Measurements from ENCODE around the gene OSBP2. TPM values are rescaled to one million over a fixed set of nuclear protein-coding genes. Genes with fewer than 3 reads are reported as not detected.

The OSBP2 gene
- total RNA-seq, 1 donor from 2014 or later, result 2.1 TPM

DNA sequence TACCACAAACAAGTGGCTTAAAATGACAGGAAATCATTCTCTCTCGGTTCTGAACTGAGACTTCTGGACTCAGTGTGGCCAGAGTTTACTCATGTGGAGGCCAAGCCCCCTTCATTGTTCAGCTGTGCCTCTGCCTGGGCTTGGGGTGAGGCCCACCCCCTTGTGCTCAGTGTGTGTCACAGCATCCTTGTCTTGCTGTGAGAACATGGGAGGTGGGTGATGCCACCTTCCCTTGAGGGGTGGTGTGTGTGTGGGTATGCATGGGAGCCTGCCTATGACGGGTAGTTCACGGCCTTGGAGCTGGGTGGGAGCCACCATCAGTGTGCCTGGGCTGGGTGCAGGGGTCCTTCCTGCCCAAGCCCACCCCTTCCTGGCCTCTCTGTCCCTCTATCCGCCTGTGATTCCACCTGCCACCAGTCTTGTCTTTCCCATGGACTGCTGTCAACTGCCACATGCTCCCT lies 172.2 kb downstream of the OSBP2 start:
- no peak for DNase-seq (ENCODE audit: low spot score)
- intact Hi-C loops (cut with micrococcal nuclease), result no loop called here
- no peaks in the 10 kb centered on the region for H3K27me3 Mint-ChIP-seq (ENCODE audit: low read depth)
- no peaks in the 10 kb centered on the region for H3K9me3 Mint-ChIP-seq
- H3K4me3 Mint-ChIP-seq (ENCODE audit: low read depth), result no peak overlapping the region
- H3K27ac Mint-ChIP-seq, result no peak overlapping the region
- H3K36me3 Mint-ChIP-seq (ENCODE audit: low read depth), result no peaks in the 10 kb centered on the region
- peaks cover 2% of the 10 kb centered on the region for H3K4me1 Mint-ChIP-seq (ENCODE audit: low read depth)

DNA sequence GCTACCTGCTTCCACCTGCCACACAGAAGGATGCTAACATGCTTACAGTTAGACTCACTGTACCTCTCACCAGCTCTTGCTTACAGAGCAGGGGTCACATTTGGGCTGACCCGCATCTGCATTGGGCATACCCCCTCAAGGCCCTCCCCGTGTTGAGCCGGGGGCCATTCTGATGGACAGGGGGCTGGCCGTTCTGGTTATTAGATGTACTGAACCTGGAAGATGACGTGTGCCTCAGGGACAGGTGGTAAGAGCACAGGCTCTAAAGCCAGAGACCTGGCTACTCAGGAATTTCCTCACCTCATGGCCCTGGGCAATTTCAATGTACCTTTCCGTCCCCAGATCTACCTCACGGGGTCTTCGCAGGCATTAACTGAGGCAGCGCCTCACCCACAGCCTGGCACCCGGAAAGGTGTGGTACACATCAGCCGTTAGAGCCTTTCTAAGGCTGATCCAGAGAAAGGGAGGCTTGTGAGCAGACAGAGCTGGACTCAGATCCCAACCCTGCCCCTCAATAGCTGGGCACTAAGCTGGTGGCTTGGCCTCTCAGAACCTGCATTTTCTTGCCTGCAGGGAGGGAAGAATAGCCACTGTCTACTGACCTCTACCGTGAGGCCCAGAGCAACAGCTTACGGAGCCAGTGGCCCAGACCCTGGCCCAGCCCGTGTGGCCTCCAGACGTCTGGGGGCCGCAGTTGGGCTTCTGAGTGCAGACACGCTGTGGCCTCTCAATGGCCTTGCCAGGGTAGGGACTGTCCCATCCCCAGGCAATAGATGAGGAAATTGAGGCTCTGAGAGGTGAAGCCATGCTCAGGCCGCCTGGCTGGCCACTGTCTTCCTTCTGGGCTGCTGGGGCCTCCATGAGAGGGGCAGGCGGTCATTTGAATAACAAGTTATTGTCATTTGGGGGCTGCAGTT lies 173.3 kb downstream of the OSBP2 start:
- H3K4me1 Mint-ChIP-seq (ENCODE audit: low read depth), result peaks cover 2% of the 10 kb centered on the region
- no peak for DNase-seq (ENCODE audit: low spot score)
- H3K27me3 Mint-ChIP-seq (ENCODE audit: low read depth), result no peaks in the 10 kb centered on the region
- H3K9me3 Mint-ChIP-seq, result no peaks in the 10 kb centered on the region
- intact Hi-C loops (cut with micrococcal nuclease), result no loop called here
- no peak overlapping the region for H3K27ac Mint-ChIP-seq
- H3K4me3 Mint-ChIP-seq (ENCODE audit: low read depth), result no peak overlapping the region
- no peaks in the 10 kb centered on the region for H3K36me3 Mint-ChIP-seq (ENCODE audit: low read depth)

DNA sequence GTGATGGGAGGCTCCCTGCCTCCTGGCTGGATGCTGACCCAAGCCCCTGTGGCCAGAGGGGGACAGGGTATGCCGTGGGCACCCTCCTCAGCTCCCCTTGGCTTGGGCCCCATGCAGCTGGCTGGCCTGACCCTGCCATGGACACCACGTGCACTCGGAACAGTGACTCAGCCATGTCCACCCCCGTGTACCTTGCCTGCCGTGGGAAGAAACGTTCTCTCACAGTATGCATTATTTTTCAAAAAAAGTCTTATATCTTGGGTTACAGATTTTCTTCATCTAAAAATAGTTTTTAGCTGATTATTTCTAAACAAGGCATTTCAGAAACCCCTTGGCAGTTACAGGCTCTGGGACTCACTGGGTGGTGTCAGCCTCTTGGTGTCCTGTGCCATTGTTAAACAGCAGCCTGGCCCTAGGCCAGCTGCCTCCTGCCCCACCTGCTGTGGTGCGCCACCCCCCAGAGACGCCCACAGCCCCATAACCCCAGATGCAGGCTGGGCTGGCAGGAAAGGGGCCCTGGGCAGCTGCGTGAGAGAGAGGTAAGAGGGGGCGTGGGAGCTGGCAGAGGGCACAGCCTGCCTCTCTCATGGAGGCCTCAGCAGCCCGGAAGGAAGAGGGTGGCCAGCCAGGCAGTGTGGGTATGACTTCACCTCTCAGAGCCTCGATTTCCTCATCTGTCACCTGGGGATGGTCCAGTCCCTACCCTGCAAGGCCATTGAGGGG lies 174.2 kb downstream of the OSBP2 start:
- Mint-ChIP-seq H3K27me3 (ENCODE audit: low read depth) (no peaks in the 10 kb centered on the region), H3K4me3 (ENCODE audit: low read depth) (no peak overlapping the region), H3K4me1 (ENCODE audit: low read depth) (peaks cover 2% of the 10 kb centered on the region), H3K27ac (no peak overlapping the region), H3K36me3 (ENCODE audit: low read depth) (no peaks in the 10 kb centered on the region), H3K9me3 (no peaks in the 10 kb centered on the region)
- no peak for DNase-seq (ENCODE audit: low spot score)
- intact Hi-C loops (cut with micrococcal nuclease), result no loop called here

DNA sequence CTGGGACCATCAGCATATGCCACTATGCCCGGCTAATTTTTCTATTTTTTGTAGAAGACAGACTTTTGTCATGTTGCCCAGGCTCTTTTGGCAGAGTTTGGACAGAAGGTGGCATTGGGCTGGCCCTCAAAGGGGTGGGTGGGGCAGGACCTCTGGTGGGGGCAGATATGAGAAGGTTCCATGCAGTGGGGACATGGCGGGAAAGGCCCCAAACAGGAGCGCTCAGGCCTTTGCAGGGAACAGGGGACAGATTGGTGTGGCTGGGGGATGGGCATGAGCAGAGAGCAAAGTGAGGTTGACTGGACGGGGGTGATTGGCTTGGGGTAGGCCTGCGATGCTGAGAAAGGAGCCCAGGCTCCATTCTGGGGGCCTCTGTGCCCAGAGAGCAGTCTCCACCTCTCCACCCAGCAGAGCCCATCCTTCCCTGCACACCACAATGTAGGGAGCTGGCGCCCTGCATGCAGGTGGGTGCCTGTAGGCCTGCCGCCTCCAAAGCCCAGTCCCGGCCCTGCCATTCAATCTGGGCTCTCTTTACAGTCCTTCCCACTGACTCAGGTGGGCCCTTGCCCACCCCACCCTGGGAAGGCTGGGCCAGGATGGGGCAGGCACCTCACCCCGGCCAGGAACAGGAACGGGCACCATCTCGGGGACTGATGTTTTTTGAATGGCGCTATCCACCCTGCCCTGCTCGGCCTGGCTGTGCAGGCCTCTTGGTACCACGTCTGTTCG lies 175.2 kb downstream of the OSBP2 start:
- Mint-ChIP-seq H3K9me3 (no peaks in the 10 kb centered on the region), H3K36me3 (ENCODE audit: low read depth) (no peaks in the 10 kb centered on the region), H3K27ac (no peak overlapping the region), H3K4me3 (ENCODE audit: low read depth) (no peak overlapping the region), H3K4me1 (ENCODE audit: low read depth) (peaks cover 2% of the 10 kb centered on the region), H3K27me3 (ENCODE audit: low read depth) (no peaks in the 10 kb centered on the region)
- DNase-seq (ENCODE audit: low spot score), result no peak
- intact Hi-C loops (cut with micrococcal nuclease), result no loop called here

DNA sequence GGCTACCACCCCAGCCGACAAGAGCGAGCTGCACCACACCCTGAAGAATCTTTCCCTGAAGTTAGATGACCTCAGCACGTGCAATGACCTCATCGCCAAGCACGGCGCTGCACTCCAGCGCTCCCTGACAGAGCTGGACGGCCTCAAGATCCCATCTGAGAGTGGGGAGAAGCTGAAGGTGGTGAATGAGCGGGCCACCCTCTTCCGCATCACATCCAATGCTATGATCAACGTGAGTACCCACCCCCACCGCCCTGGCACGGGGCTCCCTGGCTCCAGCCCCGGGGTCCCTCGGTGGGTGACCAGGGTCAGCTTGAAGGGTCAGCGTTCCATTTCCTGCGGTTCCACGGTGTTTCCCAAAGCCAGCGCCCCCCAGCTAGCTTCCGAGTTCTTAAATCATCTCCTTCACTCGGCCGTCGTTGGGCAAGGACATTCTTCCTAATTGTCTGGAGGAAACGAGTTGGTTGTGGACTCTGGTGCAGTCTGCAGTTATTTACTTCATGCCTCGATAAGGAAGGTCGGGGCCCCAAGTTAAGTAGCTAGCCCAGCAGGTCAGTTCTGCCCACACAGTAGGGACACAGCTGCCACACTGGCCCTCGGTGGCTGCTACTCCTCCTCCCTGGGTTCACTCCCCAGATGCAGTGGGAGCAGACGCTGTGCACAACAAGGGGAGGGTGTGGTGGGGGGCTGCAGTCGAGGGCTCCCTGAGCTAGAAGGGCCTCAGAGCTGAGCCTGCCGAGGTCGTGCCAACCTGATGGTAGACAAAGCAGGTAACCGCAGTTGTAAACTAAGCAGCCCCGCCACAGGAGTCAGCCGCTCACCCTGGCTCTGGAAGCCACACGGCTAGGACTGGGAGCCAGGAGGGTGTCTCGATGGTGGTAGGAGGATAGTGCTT lies 176.0 kb downstream of the OSBP2 start:
- Mint-ChIP-seq H3K4me3 (ENCODE audit: low read depth) (no peak overlapping the region), H3K4me1 (ENCODE audit: low read depth) (peaks cover 2% of the 10 kb centered on the region), H3K36me3 (ENCODE audit: low read depth) (no peaks in the 10 kb centered on the region), H3K27me3 (ENCODE audit: low read depth) (no peaks in the 10 kb centered on the region), H3K27ac (no peak overlapping the region), H3K9me3 (no peaks in the 10 kb centered on the region)
- DNase-seq (ENCODE audit: low spot score), result no peak
- intact Hi-C loops (cut with micrococcal nuclease), result no loop called here

DNA sequence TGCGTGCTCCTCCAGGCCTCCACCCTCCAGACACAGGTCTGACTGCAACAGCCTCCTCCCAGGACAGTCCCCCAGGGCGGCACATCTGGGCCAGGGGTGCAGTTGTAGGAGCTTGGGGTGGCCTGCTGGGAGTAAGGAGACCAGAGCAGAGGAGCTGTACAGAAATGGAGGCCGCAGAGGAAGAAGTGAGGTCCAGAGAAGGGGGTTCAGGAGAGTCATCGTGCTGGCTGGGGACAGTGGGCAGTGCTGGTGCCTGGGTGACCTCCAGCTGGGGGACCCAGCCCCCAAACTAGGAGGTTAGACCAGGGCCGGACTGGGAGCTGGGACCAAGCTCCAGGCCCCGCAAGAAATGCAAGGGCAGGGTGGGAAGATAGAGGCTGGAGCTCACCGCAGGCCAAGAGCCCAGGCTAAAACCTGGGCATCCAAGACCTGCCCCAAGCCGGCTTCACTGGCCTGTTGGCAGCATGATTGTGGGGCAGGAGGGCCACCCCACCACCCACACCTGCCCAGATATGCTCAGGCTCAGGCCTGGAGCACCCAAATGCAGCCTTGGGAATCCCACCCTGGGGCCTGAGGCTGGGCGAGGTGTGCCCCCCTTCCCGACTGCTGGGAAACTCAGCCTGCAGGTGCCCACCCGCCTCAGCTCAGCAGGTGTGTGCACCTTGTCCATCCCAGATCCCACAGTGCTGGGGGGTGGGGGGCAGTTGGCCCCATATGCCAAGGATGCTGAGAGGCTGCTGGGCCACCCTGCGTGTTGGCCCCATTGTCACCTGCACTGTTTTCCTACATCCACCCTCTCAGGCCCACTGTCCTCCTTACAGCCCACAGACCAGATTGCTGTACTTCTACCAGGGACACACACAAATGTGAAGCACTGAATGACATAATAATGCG lies 177.0 kb downstream of the OSBP2 start:
- Mint-ChIP-seq H3K36me3 (ENCODE audit: low read depth) (no peaks in the 10 kb centered on the region), H3K9me3 (no peaks in the 10 kb centered on the region), H3K4me3 (ENCODE audit: low read depth) (no peak overlapping the region), H3K27ac (no peak overlapping the region), H3K4me1 (ENCODE audit: low read depth) (peaks cover 2% of the 10 kb centered on the region), H3K27me3 (ENCODE audit: low read depth) (no peaks in the 10 kb centered on the region)
- intact Hi-C loops (cut with micrococcal nuclease), result no loop called here
- DNase-seq (ENCODE audit: low spot score), result no peak

DNA sequence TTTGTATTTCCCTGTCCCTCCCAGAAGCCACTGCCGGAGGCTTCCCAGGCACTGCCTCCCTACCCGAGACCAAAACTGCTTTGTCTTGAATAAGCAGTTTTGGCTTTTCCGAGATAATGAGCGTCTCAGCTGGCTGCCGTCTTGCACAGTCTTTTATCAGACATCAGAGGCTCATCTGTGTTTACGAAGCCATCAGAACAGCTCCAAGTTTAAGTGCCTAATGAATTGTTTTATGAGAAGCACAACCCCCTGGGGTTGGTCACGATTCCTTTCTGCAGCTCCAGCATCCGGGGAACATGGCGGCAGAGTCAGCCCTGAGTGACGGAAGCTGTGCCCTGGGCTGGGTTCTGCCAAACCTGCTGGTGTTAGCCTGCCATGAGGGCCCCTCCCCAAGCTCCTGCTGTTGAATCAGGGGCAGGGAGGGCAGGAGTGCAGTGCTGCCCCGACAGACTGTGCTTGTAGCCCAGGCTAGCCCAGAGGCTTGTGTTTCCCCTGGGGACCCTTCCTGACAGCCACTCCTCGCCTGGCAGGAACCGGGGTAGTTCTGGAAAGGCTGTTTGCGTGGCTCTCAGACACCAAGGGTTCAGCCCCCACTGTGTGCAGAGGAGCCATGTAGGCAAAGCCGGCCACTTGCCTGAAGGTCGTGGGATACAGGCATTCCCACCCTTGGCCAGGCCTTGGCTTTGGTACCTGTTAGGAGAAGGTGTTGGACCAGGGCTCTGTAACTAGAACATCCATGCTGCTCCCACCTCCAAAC lies 177.8 kb downstream of the OSBP2 start:
- intact Hi-C loops (cut with micrococcal nuclease), result no loop called here
- no peak for DNase-seq (ENCODE audit: low spot score)
- no peak overlapping the region for H3K4me3 Mint-ChIP-seq (ENCODE audit: low read depth)
- H3K27ac Mint-ChIP-seq, result no peak overlapping the region
- peaks cover 2% of the 10 kb centered on the region for H3K4me1 Mint-ChIP-seq (ENCODE audit: low read depth)
- H3K9me3 Mint-ChIP-seq, result no peaks in the 10 kb centered on the region
- no peaks in the 10 kb centered on the region for H3K36me3 Mint-ChIP-seq (ENCODE audit: low read depth)
- H3K27me3 Mint-ChIP-seq (ENCODE audit: low read depth), result no peaks in the 10 kb centered on the region

DNA sequence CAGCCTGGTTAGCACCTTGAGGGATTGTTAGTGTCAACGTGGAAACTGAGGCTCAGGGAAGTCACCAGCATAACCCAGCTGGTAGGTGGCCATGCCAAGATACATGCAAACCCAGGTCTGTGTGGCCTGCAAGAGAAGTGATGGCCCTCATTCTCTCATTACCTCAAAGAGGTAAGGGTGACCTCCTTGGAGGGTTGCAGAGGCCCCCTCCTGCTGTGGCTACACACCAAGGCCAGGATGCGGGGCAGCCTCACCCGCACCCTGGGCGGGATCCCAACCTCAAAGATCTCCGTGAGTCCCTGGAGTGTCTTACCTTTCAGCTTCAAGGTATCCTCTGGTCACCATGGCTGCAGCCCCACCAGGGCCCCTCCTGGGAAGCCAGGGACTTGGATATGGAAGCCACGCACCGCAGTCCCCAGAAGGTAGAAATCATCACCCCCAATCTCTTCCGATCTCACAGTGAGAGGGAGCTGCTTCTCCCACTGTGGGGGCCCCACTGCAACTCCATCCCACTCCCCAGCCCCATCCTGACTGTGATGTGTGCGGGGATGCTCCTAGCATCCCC lies 178.5 kb downstream of the OSBP2 start:
- DNase-seq (ENCODE audit: low spot score), result no peak
- H3K9me3 Mint-ChIP-seq, result no peaks in the 10 kb centered on the region
- intact Hi-C loops (cut with micrococcal nuclease), result no loop called here
- H3K36me3 Mint-ChIP-seq (ENCODE audit: low read depth), result no peaks in the 10 kb centered on the region
- H3K4me3 Mint-ChIP-seq (ENCODE audit: low read depth), result no peak overlapping the region
- no peaks in the 10 kb centered on the region for H3K27me3 Mint-ChIP-seq (ENCODE audit: low read depth)
- peaks cover 2% of the 10 kb centered on the region for H3K4me1 Mint-ChIP-seq (ENCODE audit: low read depth)
- no peak overlapping the region for H3K27ac Mint-ChIP-seq

DNA sequence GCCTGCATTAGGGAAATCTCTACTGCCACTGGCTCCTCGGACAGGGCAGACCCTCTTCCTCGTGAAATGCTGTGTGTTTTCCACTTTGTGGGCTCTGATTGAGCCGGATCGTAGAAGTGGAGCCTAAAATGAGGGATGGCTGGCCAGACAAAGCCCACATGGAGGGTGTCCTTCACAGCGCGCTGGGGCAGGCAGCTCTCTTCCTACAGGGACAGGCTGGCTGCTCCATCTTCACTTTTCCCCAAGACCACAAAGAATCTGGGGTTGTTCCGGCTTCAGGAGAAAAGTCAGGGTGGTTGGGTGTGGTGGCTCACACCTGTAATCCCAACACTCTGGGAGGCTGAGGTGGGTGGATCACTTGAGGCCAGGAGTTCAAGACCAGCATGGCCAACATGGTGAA lies 179.0 kb downstream of the OSBP2 start:
- no peak overlapping the region for H3K4me3 Mint-ChIP-seq (ENCODE audit: low read depth)
- no peaks in the 10 kb centered on the region for H3K9me3 Mint-ChIP-seq
- no peaks in the 10 kb centered on the region for H3K36me3 Mint-ChIP-seq (ENCODE audit: low read depth)
- intact Hi-C loops (cut with micrococcal nuclease), result no loop called here
- no peak for DNase-seq (ENCODE audit: low spot score)
- no peak overlapping the region for H3K27ac Mint-ChIP-seq
- H3K27me3 Mint-ChIP-seq (ENCODE audit: low read depth), result no peaks in the 10 kb centered on the region
- peaks cover 2% of the 10 kb centered on the region for H3K4me1 Mint-ChIP-seq (ENCODE audit: low read depth)

DNA sequence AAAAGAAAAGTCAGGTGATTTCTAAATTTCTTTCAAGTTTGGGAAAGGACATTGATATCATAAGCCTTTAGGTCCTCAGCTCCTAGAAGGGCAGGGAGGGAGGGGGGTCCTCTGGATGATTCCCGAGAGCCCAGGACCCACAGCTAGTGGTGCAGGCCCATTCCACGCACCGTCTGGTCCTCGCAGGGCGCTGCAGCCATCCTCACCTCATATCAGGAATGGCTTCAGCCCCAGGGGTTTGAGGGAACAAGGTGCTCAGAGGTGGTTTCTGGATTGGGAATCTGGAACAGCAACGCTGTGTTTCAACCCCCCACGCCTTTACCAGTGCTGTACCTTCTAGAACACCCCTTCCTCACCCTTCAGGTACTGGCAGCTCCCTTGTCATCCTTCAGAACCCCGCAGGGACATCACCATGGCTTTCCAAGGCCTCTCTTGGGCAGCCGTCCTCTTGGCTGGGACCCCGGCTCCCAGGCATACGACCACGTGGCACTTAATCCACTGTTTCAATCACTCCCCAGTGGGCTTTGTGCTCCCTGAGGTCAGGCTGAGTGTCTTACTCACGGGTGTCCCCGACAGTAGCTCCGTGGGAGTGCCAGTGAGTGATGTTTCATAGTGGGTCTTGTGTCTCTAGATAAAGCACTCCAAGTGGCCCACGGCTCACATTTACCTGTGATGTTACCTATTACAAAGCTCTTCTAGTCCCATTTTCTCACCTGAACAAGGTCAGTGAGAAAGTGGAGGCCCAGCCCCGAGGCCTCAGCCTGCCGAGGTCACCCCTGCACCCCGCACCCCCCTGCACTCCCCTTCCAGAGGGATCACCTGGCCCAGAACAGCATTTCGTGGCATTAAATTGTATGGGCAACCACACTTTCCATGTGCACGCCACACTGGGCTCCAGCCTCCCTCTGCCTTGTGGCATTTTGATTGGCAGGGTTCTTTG lies 180.0 kb downstream of the OSBP2 start:
- intact Hi-C loops (cut with micrococcal nuclease), result no loop called here
- no peak overlapping the region for H3K27ac Mint-ChIP-seq
- no peaks in the 10 kb centered on the region for H3K36me3 Mint-ChIP-seq (ENCODE audit: low read depth)
- H3K4me3 Mint-ChIP-seq (ENCODE audit: low read depth), result no peak overlapping the region
- H3K4me1 Mint-ChIP-seq (ENCODE audit: low read depth), result no peaks in the 10 kb centered on the region
- H3K27me3 Mint-ChIP-seq (ENCODE audit: low read depth), result no peaks in the 10 kb centered on the region
- DNase-seq (ENCODE audit: low spot score), result no peak
- H3K9me3 Mint-ChIP-seq, result no peaks in the 10 kb centered on the region

Measured in activated T-helper 2 cell treated with anti-CD3 and anti-CD28 coated beads, Interferon-gamma antibody, Interleukin-2, Interleukin-4, amounts not matched to agents 10 μg/mL and 5 μg/mL and 100 μg/mL, durations not matched to agents 14 hours and 24 hours and 36 hours (primary cell).